ENCODE measurements around the gene NACAD.

The NACAD gene

DNA sequence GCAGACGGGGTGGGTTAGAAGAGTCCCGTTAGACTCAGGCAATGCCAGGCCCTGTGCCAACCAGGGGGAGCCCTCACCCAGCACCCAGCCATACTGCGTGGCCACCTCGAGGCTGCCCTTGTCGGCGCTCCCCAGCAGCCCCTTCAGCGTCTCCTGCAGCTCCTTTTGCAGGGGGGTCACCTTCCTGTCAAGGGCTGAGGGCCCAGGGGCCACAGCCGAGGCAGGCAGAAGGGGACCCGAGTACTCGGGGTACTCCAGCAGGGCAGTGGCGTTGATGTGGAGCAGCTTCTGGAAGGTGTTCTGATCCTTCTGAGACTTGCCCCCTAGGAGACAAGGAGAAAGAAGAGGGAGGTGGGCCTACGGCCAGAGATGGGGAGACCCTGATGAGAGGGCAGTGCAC is 13.0 kb upstream of the NACAD start:
- H3K4me3 ChIP-seq (ENCODE audit: low read depth, low read length, poor library complexity, severe bottlenecking) = no peak overlapping the region
- H3K9me3 ChIP-seq (ENCODE audit: low read length) = no peaks in the 10 kb centered on the region
- no peaks in the 10 kb centered on the region for H3K79me2 ChIP-seq (ENCODE audit: insufficient read depth, low read length)
- no peaks in the 10 kb centered on the region for H3K4me1 ChIP-seq (ENCODE audit: insufficient read depth, low read length, severe bottlenecking)
- H4K20me1 ChIP-seq (ENCODE audit: insufficient read depth, low read length) = 0 out of 2 replicates have a peak, but pooled peaks cover 2% of the 10 kb centered on the region
- H3K9me2 ChIP-seq (ENCODE audit: low read depth, low read length) = no peaks in the 10 kb centered on the region
- H3K4me2 ChIP-seq (ENCODE audit: low read length) = no peak overlapping the region
- no peak overlapping the region for H3K27ac ChIP-seq (ENCODE audit: low read depth, low read length, poor library complexity, severe bottlenecking)
- TF ChIP-seq, protein P1, sequence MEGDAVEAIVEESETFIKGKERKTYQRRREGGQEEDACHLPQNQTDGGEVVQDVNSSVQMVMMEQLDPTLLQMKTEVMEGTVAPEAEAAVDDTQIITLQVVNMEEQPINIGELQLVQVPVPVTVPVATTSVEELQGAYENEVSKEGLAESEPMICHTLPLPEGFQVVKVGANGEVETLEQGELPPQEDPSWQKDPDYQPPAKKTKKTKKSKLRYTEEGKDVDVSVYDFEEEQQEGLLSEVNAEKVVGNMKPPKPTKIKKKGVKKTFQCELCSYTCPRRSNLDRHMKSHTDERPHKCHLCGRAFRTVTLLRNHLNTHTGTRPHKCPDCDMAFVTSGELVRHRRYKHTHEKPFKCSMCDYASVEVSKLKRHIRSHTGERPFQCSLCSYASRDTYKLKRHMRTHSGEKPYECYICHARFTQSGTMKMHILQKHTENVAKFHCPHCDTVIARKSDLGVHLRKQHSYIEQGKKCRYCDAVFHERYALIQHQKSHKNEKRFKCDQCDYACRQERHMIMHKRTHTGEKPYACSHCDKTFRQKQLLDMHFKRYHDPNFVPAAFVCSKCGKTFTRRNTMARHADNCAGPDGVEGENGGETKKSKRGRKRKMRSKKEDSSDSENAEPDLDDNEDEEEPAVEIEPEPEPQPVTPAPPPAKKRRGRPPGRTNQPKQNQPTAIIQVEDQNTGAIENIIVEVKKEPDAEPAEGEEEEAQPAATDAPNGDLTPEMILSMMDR (IDR thresholded peaks at IDR 0.05; ENCODE audit: low read length) = no peak
- no peak for TF ChIP-seq EZH2 (IDR thresholded peaks at IDR 0.05; ENCODE audit: borderline replicate concordance, low read length)
- H3K27me3 ChIP-seq (ENCODE audit: insufficient read depth, low read length) = no peaks in the 10 kb centered on the region
- H2AFZ ChIP-seq (ENCODE audit: low read length) = no peak overlapping the region
- peaks cover 96% of the 10 kb centered on the region for H3K36me3 ChIP-seq (ENCODE audit: insufficient read depth, low read length)
- H3K9ac ChIP-seq (ENCODE audit: low read length) = no peak overlapping the region
- 0 out of 2 replicates have a peak, but pooled peaks cover 4% of the 10 kb centered on the region for H3F3A ChIP-seq (ENCODE audit: insufficient read depth, low read length)

DNA sequence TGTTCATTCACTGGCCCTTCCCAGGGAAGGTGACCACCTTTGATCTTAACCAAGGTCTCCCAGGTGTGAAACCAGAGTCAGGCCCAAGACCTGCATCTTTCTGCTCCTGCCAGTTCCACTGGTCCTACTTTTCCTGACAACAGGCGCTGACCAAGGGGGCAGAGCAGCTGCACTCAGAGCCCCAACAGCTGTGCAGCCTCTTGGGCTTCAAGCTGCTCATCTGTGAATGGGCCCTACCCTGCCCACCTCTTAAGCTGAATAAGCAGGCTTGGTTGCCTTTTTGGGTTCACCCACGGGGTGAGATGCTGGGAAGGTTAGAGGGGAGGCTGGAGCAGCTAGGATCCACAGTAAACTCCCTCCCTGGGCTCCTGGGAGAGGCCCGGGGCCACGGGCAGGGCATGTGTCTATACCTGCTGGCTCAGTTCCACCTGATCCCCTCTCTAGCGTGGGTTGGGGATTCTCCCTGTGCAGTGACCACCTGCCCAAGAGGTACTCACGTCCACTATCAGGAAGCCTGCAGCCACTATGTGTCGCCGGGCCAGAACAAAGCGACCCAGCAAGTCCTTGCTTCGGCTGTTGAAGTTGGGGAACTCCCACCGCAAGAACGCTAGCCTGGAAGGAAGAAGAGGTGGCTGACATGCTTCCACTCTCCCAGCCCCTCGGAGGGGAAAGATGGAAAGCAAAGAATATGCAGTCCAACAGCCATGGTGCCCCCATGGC is 12.2 kb upstream of the NACAD start:
- H3K36me3 ChIP-seq (ENCODE audit: insufficient read depth, low read length) = peaks cover 87% of the 10 kb centered on the region
- 0 out of 2 replicates have a peak, but pooled peaks cover 2% of the 10 kb centered on the region for H4K20me1 ChIP-seq (ENCODE audit: insufficient read depth, low read length)
- no peak overlapping the region for H2AFZ ChIP-seq (ENCODE audit: low read length)
- H3K4me1 ChIP-seq (ENCODE audit: insufficient read depth, low read length, severe bottlenecking) = no peaks in the 10 kb centered on the region
- no peaks in the 10 kb centered on the region for H3K9me2 ChIP-seq (ENCODE audit: low read depth, low read length)
- H3K4me3 ChIP-seq (ENCODE audit: low read depth, low read length, poor library complexity, severe bottlenecking) = no peak overlapping the region
- H3K9ac ChIP-seq (ENCODE audit: low read length) = no peak overlapping the region
- H3K9me3 ChIP-seq (ENCODE audit: low read length) = no peaks in the 10 kb centered on the region
- no peak overlapping the region for H3K4me2 ChIP-seq (ENCODE audit: low read length)
- no peaks in the 10 kb centered on the region for H3K79me2 ChIP-seq (ENCODE audit: insufficient read depth, low read length)
- TF ChIP-seq, protein P1 (IDR thresholded peaks at IDR 0.05; ENCODE audit: low read length) = no peak
- TF ChIP-seq EZH2 (IDR thresholded peaks at IDR 0.05; ENCODE audit: borderline replicate concordance, low read length) = no peak
- 0 out of 2 replicates have a peak, but pooled peaks cover 4% of the 10 kb centered on the region for H3F3A ChIP-seq (ENCODE audit: insufficient read depth, low read length)
- H3K27me3 ChIP-seq (ENCODE audit: insufficient read depth, low read length) = no peaks in the 10 kb centered on the region
- no peak overlapping the region for H3K27ac ChIP-seq (ENCODE audit: low read depth, low read length, poor library complexity, severe bottlenecking)

DNA sequence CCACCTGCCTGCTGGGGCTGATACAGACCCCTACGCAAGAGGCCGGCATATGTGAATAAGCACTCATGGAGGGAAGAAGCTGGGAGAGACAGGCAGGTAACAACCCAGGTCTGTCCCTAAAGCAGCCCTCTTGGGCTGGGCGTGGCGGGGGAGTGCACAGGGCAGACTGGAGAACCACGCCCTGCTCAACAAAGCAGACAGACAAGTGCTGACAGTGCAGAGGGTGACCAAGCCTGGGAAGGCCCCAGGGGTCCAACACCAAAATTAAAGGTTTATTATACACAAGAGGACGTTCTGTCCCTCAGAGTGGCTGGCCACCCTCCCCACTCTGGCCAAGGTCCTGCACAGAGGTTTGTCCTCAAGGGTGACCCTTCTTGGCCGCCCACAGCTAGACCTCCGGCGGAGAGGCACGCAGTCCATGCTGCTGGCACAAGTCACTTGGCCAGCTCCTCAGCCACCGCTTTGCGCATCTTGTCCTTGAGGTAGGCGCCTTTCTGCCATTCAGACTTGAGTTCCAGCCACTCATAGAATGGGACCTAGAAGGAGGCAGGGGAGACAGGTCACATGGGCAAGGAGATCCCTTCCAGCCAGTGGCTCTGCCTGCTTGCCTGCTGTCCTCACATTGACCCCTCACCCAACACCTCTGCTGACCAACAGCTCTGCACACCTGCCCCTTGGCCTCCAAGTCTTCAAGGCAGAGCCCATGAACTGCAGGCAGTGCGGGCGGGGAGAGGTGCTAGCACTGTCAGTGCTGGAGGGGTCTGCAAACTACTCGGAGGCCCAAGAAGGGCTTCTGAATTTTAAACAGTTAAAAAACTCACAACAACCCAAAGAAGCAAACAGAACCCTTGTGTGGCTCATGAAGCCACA is 11.4 kb upstream of the NACAD start:
- no peaks in the 10 kb centered on the region for H3K9me3 ChIP-seq (ENCODE audit: low read length)
- H3K4me1 ChIP-seq (ENCODE audit: insufficient read depth, low read length, severe bottlenecking) = no peaks in the 10 kb centered on the region
- no peak overlapping the region for H3K9ac ChIP-seq (ENCODE audit: low read length)
- H3K36me3 ChIP-seq (ENCODE audit: insufficient read depth, low read length) = peaks cover 79% of the 10 kb centered on the region
- 0 out of 2 replicates have a peak, but pooled peaks cover 2% of the 10 kb centered on the region for H4K20me1 ChIP-seq (ENCODE audit: insufficient read depth, low read length)
- H3F3A ChIP-seq (ENCODE audit: insufficient read depth, low read length) = 0 out of 2 replicates have a peak, but pooled peaks cover 4% of the 10 kb centered on the region
- H3K27ac ChIP-seq (ENCODE audit: low read depth, low read length, poor library complexity, severe bottlenecking) = no peak overlapping the region
- no peaks in the 10 kb centered on the region for H3K9me2 ChIP-seq (ENCODE audit: low read depth, low read length)
- no peak for TF ChIP-seq EZH2 (IDR thresholded peaks at IDR 0.05; ENCODE audit: borderline replicate concordance, low read length)
- TF ChIP-seq, protein P1 (IDR thresholded peaks at IDR 0.05; ENCODE audit: low read length) = no peak
- no peak overlapping the region for H2AFZ ChIP-seq (ENCODE audit: low read length)
- H3K4me3 ChIP-seq (ENCODE audit: low read depth, low read length, poor library complexity, severe bottlenecking) = no peak overlapping the region
- H3K27me3 ChIP-seq (ENCODE audit: insufficient read depth, low read length) = no peaks in the 10 kb centered on the region
- no peaks in the 10 kb centered on the region for H3K79me2 ChIP-seq (ENCODE audit: insufficient read depth, low read length)
- no peak overlapping the region for H3K4me2 ChIP-seq (ENCODE audit: low read length)

Measured in OCI-LY1 (cell line).